ENCODE data around the gene GLI2. TPM values are rescaled to one million over a fixed set of nuclear protein-coding genes. Genes with fewer than 3 reads are reported as not detected.

GLI2 gene
- total RNA-seq, 1 experiment from 2014 or later: 18.4 TPM

GRCh38 chr2:120764492-120764891 is 28.8 kb downstream of the GLI2 start:
- no peak for DNase-seq
- Histone ChIP-seq H3K9me3 (replicated peaks) (no peaks in the 10 kb centered on the region), H3K4me3 (no peak overlapping the region), H3K36me3 (no peaks in the 10 kb centered on the region), H3K27ac (peak overlapping the region; percentile 98), H3K27me3 (no peaks in the 10 kb centered on the region), H3K4me1 (peaks cover 33% of the 10 kb centered on the region)

- Histone ChIP-seq H3K4me1 (peaks cover 33% of the 10 kb centered on the region), H3K27ac (peak overlapping the region; percentile 98)
Observed at GRCh38 chr2:120764991-120765677, 29.5 kb downstream of the GLI2 start.

GRCh38 chr2:120765678-120766469 is 30.2 kb downstream of the GLI2 start:
- Histone ChIP-seq H3K4me1 (peaks cover 35% of the 10 kb centered on the region), H3K4me3 (peak overlapping the region; percentile 48), H3K36me3 (no peaks in the 10 kb centered on the region), H3K27ac (peak overlapping the region; percentile 98), H3K9me3 (replicated peaks) (no peaks in the 10 kb centered on the region), H3K27me3 (no peaks in the 10 kb centered on the region)
- peak; percentile 88 to 90 for DNase-seq

More at GRCh38 chr2:120764991-120765677, 29.5 kb downstream of the GLI2 start:
- DNase-seq: peak; percentile 55 to 66
- Histone ChIP-seq H3K9me3 (replicated peaks) (no peaks in the 10 kb centered on the region), H3K36me3 (no peaks in the 10 kb centered on the region), H3K4me3 (peak overlapping the region; percentile 48), H3K27me3 (no peaks in the 10 kb centered on the region)

- H3K27ac ChIP-seq: peak overlapping the region; percentile 98
- no peaks in the 10 kb centered on the region for H3K27me3 ChIP-seq
- H3K4me3 ChIP-seq: peak overlapping the region; percentile 48
- DNase-seq: peak in 1 of 2 experiments; percentile 50
- no peaks in the 10 kb centered on the region for H3K9me3 ChIP-seq (replicated peaks)
- H3K36me3 ChIP-seq: no peaks in the 10 kb centered on the region
- peaks cover 43% of the 10 kb centered on the region for H3K4me1 ChIP-seq
Observed at GRCh38 chr2:120766470-120767351, 31.0 kb downstream of the GLI2 start.

GRCh38 chr2:120767486-120768005 is 31.9 kb downstream of the GLI2 start:
- no peak for DNase-seq
- Histone ChIP-seq H3K4me3 (no peak overlapping the region), H3K9me3 (replicated peaks) (no peaks in the 10 kb centered on the region), H3K27ac (peak overlapping the region; percentile 98), H3K36me3 (no peaks in the 10 kb centered on the region), H3K4me1 (peaks cover 50% of the 10 kb centered on the region), H3K27me3 (no peaks in the 10 kb centered on the region)

- Histone ChIP-seq H3K4me3 (no peak overlapping the region), H3K4me1 (peaks cover 50% of the 10 kb centered on the region), H3K9me3 (replicated peaks) (no peaks in the 10 kb centered on the region), H3K27me3 (no peaks in the 10 kb centered on the region), H3K27ac (no peak overlapping the region), H3K36me3 (no peaks in the 10 kb centered on the region)
- DNase-seq: no peak
Observed at GRCh38 chr2:120768112-120769048, 32.7 kb downstream of the GLI2 start.

- H3K27me3 ChIP-seq: no peaks in the 10 kb centered on the region
- H3K4me1 ChIP-seq: peaks cover 50% of the 10 kb centered on the region
- DNase-seq: no peak
- no peak overlapping the region for H3K4me3 ChIP-seq
- H3K27ac ChIP-seq: no peak overlapping the region
- no peaks in the 10 kb centered on the region for H3K9me3 ChIP-seq (replicated peaks)
- no peaks in the 10 kb centered on the region for H3K36me3 ChIP-seq
Observed at GRCh38 chr2:120769076-120769786, 33.6 kb downstream of the GLI2 start.

- no peaks in the 10 kb centered on the region for H3K27me3 ChIP-seq
- no peak overlapping the region for H3K4me3 ChIP-seq
- H3K4me1 ChIP-seq: peaks cover 45% of the 10 kb centered on the region
- H3K36me3 ChIP-seq: no peaks in the 10 kb centered on the region
- no peaks in the 10 kb centered on the region for H3K9me3 ChIP-seq (replicated peaks)
- no peak overlapping the region for H3K27ac ChIP-seq
- no peak for DNase-seq
Observed at GRCh38 chr2:120769787-120770120, 34.1 kb downstream of the GLI2 start.

- Histone ChIP-seq H3K36me3 (no peaks in the 10 kb centered on the region), H3K27me3 (no peaks in the 10 kb centered on the region), H3K4me3 (no peak overlapping the region), H3K4me1 (peaks cover 40% of the 10 kb centered on the region), H3K9me3 (replicated peaks) (no peaks in the 10 kb centered on the region), H3K27ac (no peak overlapping the region)
- no peak for DNase-seq
Observed at GRCh38 chr2:120770176-120770575, 34.5 kb downstream of the GLI2 start.

- no peak overlapping the region for H3K4me3 ChIP-seq
- H3K36me3 ChIP-seq: no peaks in the 10 kb centered on the region
- H3K9me3 ChIP-seq (replicated peaks): no peaks in the 10 kb centered on the region
- DNase-seq: no peak
- no peak overlapping the region for H3K27ac ChIP-seq
- H3K4me1 ChIP-seq: peaks cover 36% of the 10 kb centered on the region
- no peaks in the 10 kb centered on the region for H3K27me3 ChIP-seq
Observed at GRCh38 chr2:120770641-120771040, 35.0 kb downstream of the GLI2 start.

- Histone ChIP-seq H3K4me1 (peaks cover 33% of the 10 kb centered on the region), H3K9me3 (replicated peaks) (no peaks in the 10 kb centered on the region), H3K27me3 (no peaks in the 10 kb centered on the region), H3K4me3 (no peak overlapping the region), H3K36me3 (no peaks in the 10 kb centered on the region), H3K27ac (peak overlapping the region; percentile 3; the same call in 1 of the 2 replicates)
- DNase-seq: peak; percentile 65 to 74
Observed at GRCh38 chr2:120771111-120771780, 35.6 kb downstream of the GLI2 start.

- Histone ChIP-seq H3K4me3 (no peak overlapping the region), H3K27ac (peak overlapping the region; percentile 3; the same call in 1 of the 2 replicates), H3K36me3 (no peaks in the 10 kb centered on the region), H3K9me3 (replicated peaks) (no peaks in the 10 kb centered on the region), H3K27me3 (no peaks in the 10 kb centered on the region), H3K4me1 (peaks cover 28% of the 10 kb centered on the region)
- DNase-seq: no peak
Observed at GRCh38 chr2:120771781-120772208, 36.1 kb downstream of the GLI2 start.

GRCh38 chr2:120772261-120772660 is 36.6 kb downstream of the GLI2 start:
- peaks cover 23% of the 10 kb centered on the region for H3K4me1 ChIP-seq
- H3K27ac ChIP-seq: no peak overlapping the region
- H3K9me3 ChIP-seq (replicated peaks): no peaks in the 10 kb centered on the region
- H3K36me3 ChIP-seq: no peaks in the 10 kb centered on the region
- no peak for DNase-seq
- H3K4me3 ChIP-seq: no peak overlapping the region
- no peaks in the 10 kb centered on the region for H3K27me3 ChIP-seq
